ENCODE measurements around the gene VPS25.
"Not testable (repeated sequence)": the region's sequence is repeated elsewhere in the genome, so short reads cannot be mapped to it uniquely, and the experiment has no call there.

GRCh38 chr17:42769964-42770363 lies 3.3 kb upstream of the VPS25 start:
- not testable (repeated sequence) for TF ChIP-seq CTCF, POLR2A, POLR2AphosphoS5 (IDR thresholded peaks at IDR 0.05)
